Subcutaneous abdominal adipose tissue (tissue), 5 donors: ENCODE measurements around the gene MAPRE3.

ENCODE experiments used
- H3K27ac ChIP-seq: one replicate; pipeline ENCODE4 v1.7.0; 2013; ENCODE audit warnings: low read depth, mild to moderate bottlenecking, inconsistent platforms, low read length, moderate library complexity
- H3K27me3 ChIP-seq, 5 donors: one replicate each; pipeline ENCODE4 v1.7.0; 2013; ENCODE audit warnings: low read length in 5 of 5, inconsistent platforms in 1 of 5; ENCODE audit not compliant: control insufficient read depth in 5 of 5, insufficient read depth in 4 of 5
- H3K36me3 ChIP-seq, 5 donors: one replicate each; pipeline ENCODE4 v1.7.0; 2013; ENCODE audit warnings: low read length in 5 of 5; ENCODE audit not compliant: control insufficient read depth in 5 of 5, insufficient read depth in 5 of 5
- H3K4me1 ChIP-seq, 5 donors: one replicate each; pipeline ENCODE4 v1.7.0; 2013; ENCODE audit warnings: low read length in 5 of 5, mild to moderate bottlenecking in 3 of 5, moderate library complexity in 1 of 5; ENCODE audit not compliant: control insufficient read depth in 5 of 5, insufficient read depth in 5 of 5
- H3K4me3 ChIP-seq, 5 donors: one replicate each; pipeline ENCODE4 v1.7.0; 2013; ENCODE audit warnings: low read length in 5 of 5, low read depth in 1 of 5
- H3K9ac ChIP-seq, 5 donors: one replicate each; pipeline ENCODE4 v1.7.0; 2013; ENCODE audit warnings: low read length in 5 of 5, mild to moderate bottlenecking in 4 of 5, moderate library complexity in 3 of 5
- H3K9me3 ChIP-seq, 5 donors: one replicate each; pipeline ENCODE4 v1.7.0; 2013; ENCODE audit warnings: low read length in 5 of 5; ENCODE audit not compliant: control insufficient read depth in 5 of 5
- donor health status: healthy.
- donor health status: healthy.
- donor health status: healthy.
- donor health status: healthy.
- donor health status: healthy.

Gene MAPRE3

GRCh38 chr2:26979741-26980140, 9.3 kb downstream of the MAPRE3 start:
- no peak overlapping the region for H3K27ac ChIP-seq
- peaks cover 6 to 51% (median 41%) of the 10 kb centered on the region in 5 donors for H3K4me1 ChIP-seq
- H3K27me3 ChIP-seq, result no peaks in the 10 kb centered on the region

GRCh38 chr2:26980971-26981370, 10.5 kb downstream of the MAPRE3 start:
- Histone ChIP-seq H3K9ac (no peak overlapping the region), H3K27me3 (no peaks in the 10 kb centered on the region), H3K9me3 (no peaks in the 10 kb centered on the region), H3K27ac (no peak overlapping the region), H3K4me1 (peaks cover 6 to 50% (median 37%) of the 10 kb centered on the region in 5 donors), H3K4me3 (no peak overlapping the region), H3K36me3 (peaks cover 0 to 2% (median 0%) of the 10 kb centered on the region in 5 donors)

More at GRCh38 chr2:26979741-26980140, 9.3 kb downstream of the MAPRE3 start:
- H3K4me3 ChIP-seq, result no peak overlapping the region
- peaks cover 0 to 2% (median 0%) of the 10 kb centered on the region in 5 donors for H3K36me3 ChIP-seq
- H3K9me3 ChIP-seq, result no peaks in the 10 kb centered on the region
- H3K9ac ChIP-seq, result no peak overlapping the region

GRCh38 chr2:26982102-26982742, 11.8 kb downstream of the MAPRE3 start:
- peak overlapping the region in 1 of 5 donors; percentile 35 for H3K9ac ChIP-seq
- no peaks in the 10 kb centered on the region for H3K27me3 ChIP-seq
- H3K4me1 ChIP-seq, result peaks cover 6 to 37% (median 25%) of the 10 kb centered on the region in 5 donors
- no peak overlapping the region for H3K4me3 ChIP-seq
- peak overlapping the region; percentile 31 for H3K27ac ChIP-seq
- H3K9me3 ChIP-seq, result no peaks in the 10 kb centered on the region
- H3K36me3 ChIP-seq, result peaks cover 0 to 6% (median 0%) of the 10 kb centered on the region in 5 donors

GRCh38 chr2:26983746-26984145, 13.3 kb downstream of the MAPRE3 start:
- Histone ChIP-seq H3K9ac (peak overlapping the region in 1 of 5 donors; percentile 35), H3K36me3 (peaks cover 0 to 6% (median 4%) of the 10 kb centered on the region in 5 donors), H3K4me1 (peaks cover 6 to 33% (median 22%) of the 10 kb centered on the region in 5 donors), H3K27me3 (no peaks in the 10 kb centered on the region), H3K27ac (peak overlapping the region; percentile 13), H3K4me3 (no peak overlapping the region), H3K9me3 (no peaks in the 10 kb centered on the region)

- Histone ChIP-seq H3K9ac (no peak overlapping the region), H3K27me3 (no peaks in the 10 kb centered on the region)
Measured at GRCh38 chr2:26985807-26986206, 15.4 kb downstream of the MAPRE3 start.

GRCh38 chr2:26986576-26986975, 16.1 kb downstream of the MAPRE3 start:
- H3K27ac ChIP-seq, result no peak overlapping the region
- H3K36me3 ChIP-seq, result peaks cover 0 to 6% (median 4%) of the 10 kb centered on the region in 5 donors

More at GRCh38 chr2:26985807-26986206, 15.4 kb downstream of the MAPRE3 start:
- Histone ChIP-seq H3K27ac (no peak overlapping the region), H3K9me3 (no peaks in the 10 kb centered on the region), H3K4me1 (peaks cover 6 to 31% (median 22%) of the 10 kb centered on the region in 5 donors), H3K4me3 (no peak overlapping the region), H3K36me3 (peaks cover 0 to 6% (median 4%) of the 10 kb centered on the region in 5 donors)

GRCh38 chr2:26988058-26988860, 17.8 kb downstream of the MAPRE3 start:
- no peak overlapping the region for H3K9ac ChIP-seq
- H3K36me3 ChIP-seq, result peaks cover 0 to 6% (median 4%) of the 10 kb centered on the region in 5 donors
- H3K27ac ChIP-seq, result no peak overlapping the region
- H3K4me3 ChIP-seq, result no peak overlapping the region
- no peaks in the 10 kb centered on the region for H3K9me3 ChIP-seq
- H3K27me3 ChIP-seq, result no peaks in the 10 kb centered on the region
- peaks cover 2 to 18% (median 15%) of the 10 kb centered on the region in 5 donors for H3K4me1 ChIP-seq

More at GRCh38 chr2:26986576-26986975, 16.1 kb downstream of the MAPRE3 start:
- no peaks in the 10 kb centered on the region for H3K9me3 ChIP-seq
- H3K4me1 ChIP-seq, result peaks cover 6 to 33% (median 29%) of the 10 kb centered on the region in 5 donors
- H3K27me3 ChIP-seq, result no peaks in the 10 kb centered on the region
- no peak overlapping the region for H3K9ac ChIP-seq
- no peak overlapping the region for H3K4me3 ChIP-seq

- peaks cover 0 to 6% (median 4%) of the 10 kb centered on the region in 5 donors for H3K36me3 ChIP-seq
- no peaks in the 10 kb centered on the region for H3K27me3 ChIP-seq
- no peak overlapping the region for H3K9ac ChIP-seq
- H3K27ac ChIP-seq, result no peak overlapping the region
- H3K9me3 ChIP-seq, result no peaks in the 10 kb centered on the region
- H3K4me3 ChIP-seq, result no peak overlapping the region
- H3K4me1 ChIP-seq, result peaks cover 2 to 10% (median 9%) of the 10 kb centered on the region in 5 donors
Measured at GRCh38 chr2:26989156-26989555, 18.7 kb downstream of the MAPRE3 start.

GRCh38 chr2:26991717-26992116, 21.3 kb downstream of the MAPRE3 start:
- Histone ChIP-seq H3K27ac (no peak overlapping the region), H3K4me3 (no peak overlapping the region), H3K36me3 (peaks cover 0 to 4% (median 0%) of the 10 kb centered on the region in 5 donors), H3K9me3 (no peaks in the 10 kb centered on the region), H3K27me3 (no peaks in the 10 kb centered on the region), H3K4me1 (peaks cover 2 to 10% (median 9%) of the 10 kb centered on the region in 5 donors), H3K9ac (no peak overlapping the region)

GRCh38 chr2:26993768-26994167, 23.3 kb downstream of the MAPRE3 start:
- H3K36me3 ChIP-seq, result no peaks in the 10 kb centered on the region
- no peak overlapping the region for H3K27ac ChIP-seq
- no peak overlapping the region for H3K9ac ChIP-seq
- H3K4me3 ChIP-seq, result no peak overlapping the region
- H3K9me3 ChIP-seq, result no peaks in the 10 kb centered on the region
- H3K27me3 ChIP-seq, result no peaks in the 10 kb centered on the region
- peaks cover 2 to 10% (median 9%) of the 10 kb centered on the region in 5 donors for H3K4me1 ChIP-seq
